NCI-H1105 treated with DMSO at 0.1 percent for 48 hours (cell line): ENCODE results near the gene RHOBTB3.
"Not testable (repeated sequence)": the region's sequence is repeated elsewhere in the genome, so short reads cannot be mapped to it uniquely, and the experiment has no call there.

Experiments used
- DNase-seq: peaks from one replicate; lab custom pipeline; 2025; lab: John Stamatoyannopoulos, UW

RHOBTB3 gene

GRCh38 chr5:95713246-95713645, 17.9 kb upstream of the RHOBTB3 start:
- not testable (repeated sequence) for DNase-seq

- DNase-seq, result no peak
These were observed 17.0 kb upstream of the RHOBTB3 start for GRCh38 chr5:95713960-95714710.

- DNase-seq, result no peak
These were observed 15.2 kb upstream of the RHOBTB3 start for GRCh38 chr5:95715799-95716461.

GRCh38 chr5:95717439-95717838, 13.7 kb upstream of the RHOBTB3 start:
- DNase-seq, result no peak

GRCh38 chr5:95718203-95718602, 12.9 kb upstream of the RHOBTB3 start:
- no peak for DNase-seq

- DNase-seq, result no peak
These were observed 12.4 kb upstream of the RHOBTB3 start for GRCh38 chr5:95718738-95719137.

- DNase-seq, result no peak
These were observed 10.9 kb upstream of the RHOBTB3 start for GRCh38 chr5:95720094-95720786.

- no peak for DNase-seq
These were observed 9.4 kb upstream of the RHOBTB3 start for GRCh38 chr5:95721582-95722295.

GRCh38 chr5:95723632-95724369, 7.3 kb upstream of the RHOBTB3 start:
- no peak for DNase-seq

GRCh38 chr5:95725071-95725820, 5.9 kb upstream of the RHOBTB3 start:
- no peak for DNase-seq

GRCh38 chr5:95725937-95726810, 5.0 kb upstream of the RHOBTB3 start:
- no peak for DNase-seq

- no peak for DNase-seq
These were observed 4.0 kb upstream of the RHOBTB3 start for GRCh38 chr5:95726811-95727763.

- peak; percentile 42 for DNase-seq
These were observed 3.4 kb upstream of the RHOBTB3 start for GRCh38 chr5:95727764-95728191.

- DNase-seq, result no peak
These were observed 2.5 kb upstream of the RHOBTB3 start for GRCh38 chr5:95728494-95729114.

- DNase-seq, result no peak
These were observed 1.8 kb upstream of the RHOBTB3 start for GRCh38 chr5:95729115-95730010.

GRCh38 chr5:95730011-95730700, 980 bp upstream of the RHOBTB3 start:
- DNase-seq, result no peak
